Activated naive CD4-positive, alpha-beta T cell treated with anti-CD3 and anti-CD28 coated beads, Interleukin-2, amount 50 U/mL, for 16 hours (primary cell): Measurements from ENCODE around the gene C2CD4C.

ENCODE experiments used
- DNase-seq: peaks from one replicate; pipeline ENCODE4 v3.0.0-alpha.2; 2020

Gene C2CD4C

DNA sequence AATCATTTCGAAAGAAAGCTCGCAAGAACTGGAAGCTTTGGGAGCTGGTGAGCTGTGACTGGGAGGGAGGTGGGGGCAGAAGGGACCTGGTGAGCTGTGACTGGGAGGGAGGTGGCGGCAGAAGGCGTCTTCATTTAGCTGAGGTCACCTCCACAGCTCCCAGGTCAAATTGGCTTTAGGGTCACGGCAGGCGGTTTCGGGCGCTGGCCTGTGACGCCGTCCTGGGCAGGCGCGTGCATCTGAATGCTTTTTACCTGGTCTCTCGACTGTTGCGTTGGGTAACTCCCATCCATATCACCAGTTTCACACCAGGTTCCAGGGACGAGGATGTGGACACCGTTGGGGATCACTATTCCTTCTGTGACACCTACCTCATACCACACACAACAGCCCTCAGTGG, 29.2 kb downstream of the C2CD4C start:
- DNase-seq = no peak

DNA sequence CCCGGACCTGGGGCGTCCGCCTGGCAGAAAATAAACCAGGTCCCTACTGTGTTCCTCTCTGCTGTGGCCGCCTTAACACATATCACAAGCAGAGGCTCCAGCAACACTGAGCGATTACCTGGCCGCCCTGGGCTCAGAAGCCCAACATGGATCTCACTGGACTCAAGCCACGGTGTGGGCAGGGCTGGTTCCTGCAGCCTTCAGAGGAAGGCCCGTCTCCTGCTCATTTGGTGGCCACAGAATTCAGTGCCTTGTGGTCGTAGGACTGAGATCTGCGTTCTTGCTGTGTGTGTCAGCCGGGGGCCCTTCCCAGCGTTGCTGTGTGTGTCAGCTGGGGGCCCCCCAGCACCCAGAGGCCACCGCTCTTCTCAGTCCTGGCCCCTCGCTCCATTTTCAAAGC, 30.2 kb downstream of the C2CD4C start:
- no peak for DNase-seq

DNA sequence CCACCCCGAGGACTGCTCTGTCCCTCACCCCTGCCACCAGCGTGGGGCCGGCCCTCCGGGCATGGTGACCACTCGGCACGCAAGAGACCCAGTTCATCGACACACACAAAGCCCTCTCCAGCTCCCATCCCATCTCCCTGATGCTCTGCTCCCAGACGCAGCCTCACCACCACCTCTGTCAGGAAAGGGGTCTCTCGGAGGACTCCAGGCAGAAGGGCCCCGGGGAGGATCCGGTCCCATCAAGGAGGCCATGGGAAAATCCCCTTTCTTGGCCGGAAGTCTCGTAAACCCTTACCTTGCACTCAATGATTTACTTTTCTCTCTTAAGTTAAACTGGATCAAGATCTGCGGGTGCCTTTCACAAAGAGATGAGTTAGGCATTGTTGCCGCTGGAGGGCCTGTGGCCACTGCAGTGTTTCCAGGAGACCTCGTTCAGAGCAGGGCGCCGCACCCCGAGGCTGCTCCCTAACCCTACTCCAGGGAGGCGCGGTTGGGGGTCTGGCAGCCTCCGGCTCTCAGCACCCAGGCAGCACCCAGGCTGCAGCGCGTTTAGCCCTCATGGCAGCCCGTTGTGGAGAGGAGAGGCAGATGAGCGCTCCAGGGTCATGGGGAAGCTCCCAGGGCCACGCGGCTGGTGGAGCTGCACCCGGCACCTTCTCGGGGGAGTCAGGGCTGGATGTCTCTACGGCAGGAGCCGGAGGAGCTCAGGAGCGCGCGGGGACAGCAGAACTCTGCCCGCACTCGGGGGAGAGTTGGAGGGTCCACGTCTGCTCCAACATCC, 31.0 kb downstream of the C2CD4C start:
- no peak for DNase-seq

DNA sequence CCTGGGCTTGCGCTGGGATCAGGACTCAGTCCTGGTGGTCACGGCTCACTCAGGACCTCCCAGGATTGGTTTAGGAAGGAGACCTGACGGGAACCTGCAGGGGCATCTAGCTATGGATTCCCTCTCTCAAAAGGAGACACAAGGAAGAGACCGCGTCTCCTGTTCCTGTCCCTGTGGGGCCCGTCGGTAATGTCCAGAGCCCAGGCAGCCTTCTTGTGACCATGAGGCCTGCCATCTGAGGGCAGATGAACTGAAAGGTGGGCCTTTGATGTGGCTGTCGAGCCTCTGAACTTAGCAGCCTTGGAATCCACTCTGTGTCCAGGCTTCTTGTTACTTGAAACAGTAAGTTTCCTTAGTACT, 32.9 kb downstream of the C2CD4C start:
- no peak for DNase-seq

DNA sequence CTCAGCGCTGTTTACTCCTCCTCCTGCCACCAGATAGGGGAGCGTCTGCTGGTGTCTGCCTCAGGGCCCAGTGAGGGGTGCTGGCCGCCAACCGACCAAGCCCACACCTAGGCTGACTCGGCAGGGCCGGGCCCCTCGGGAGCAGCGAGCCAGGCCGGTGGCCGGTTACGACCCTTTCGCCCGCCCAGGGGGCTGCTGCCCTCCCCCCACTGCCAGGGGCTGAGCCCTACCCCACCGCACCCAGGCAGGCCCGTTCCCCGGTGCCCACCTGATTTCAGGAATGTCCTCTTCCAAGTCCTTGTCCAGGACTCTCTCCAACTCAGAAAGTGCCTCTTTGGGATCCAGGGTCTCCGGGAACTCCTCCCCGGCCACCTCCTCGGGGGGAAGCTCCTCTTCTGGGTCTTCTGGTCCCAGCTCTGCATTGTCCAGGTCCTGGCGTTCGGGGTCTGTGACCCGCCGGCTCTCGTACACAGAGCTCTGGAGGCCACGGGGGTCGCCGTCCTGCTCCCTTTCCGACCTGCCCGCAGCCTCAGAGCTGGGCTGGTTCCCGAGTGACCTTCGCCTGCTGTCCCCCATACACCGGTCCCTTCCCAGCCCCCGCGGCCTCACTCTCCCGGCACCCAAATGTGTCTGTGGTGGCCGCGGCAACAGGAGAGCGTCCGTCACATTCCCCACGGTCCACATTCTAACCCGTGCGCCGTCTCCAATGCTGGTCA, 33.4 kb downstream of the C2CD4C start:
- DNase-seq = no peak

DNA sequence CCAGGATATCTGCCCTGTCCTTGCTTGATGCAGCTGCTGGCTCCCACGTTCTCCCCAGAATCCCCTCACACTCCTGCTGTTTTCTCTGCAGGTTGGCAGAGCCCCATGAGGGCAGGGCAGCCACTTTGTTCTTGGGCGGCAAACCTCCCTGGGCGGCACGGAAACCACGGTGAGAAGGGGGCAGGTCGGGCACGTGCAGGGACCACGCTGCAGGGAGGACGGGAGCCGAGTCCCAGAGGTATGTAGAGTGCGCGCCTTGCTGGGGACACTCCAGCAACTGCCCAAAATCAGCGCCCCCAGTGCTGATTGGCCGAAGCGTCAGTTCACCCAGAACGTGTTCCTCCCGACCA, 34.1 kb downstream of the C2CD4C start:
- DNase-seq = no peak

DNA sequence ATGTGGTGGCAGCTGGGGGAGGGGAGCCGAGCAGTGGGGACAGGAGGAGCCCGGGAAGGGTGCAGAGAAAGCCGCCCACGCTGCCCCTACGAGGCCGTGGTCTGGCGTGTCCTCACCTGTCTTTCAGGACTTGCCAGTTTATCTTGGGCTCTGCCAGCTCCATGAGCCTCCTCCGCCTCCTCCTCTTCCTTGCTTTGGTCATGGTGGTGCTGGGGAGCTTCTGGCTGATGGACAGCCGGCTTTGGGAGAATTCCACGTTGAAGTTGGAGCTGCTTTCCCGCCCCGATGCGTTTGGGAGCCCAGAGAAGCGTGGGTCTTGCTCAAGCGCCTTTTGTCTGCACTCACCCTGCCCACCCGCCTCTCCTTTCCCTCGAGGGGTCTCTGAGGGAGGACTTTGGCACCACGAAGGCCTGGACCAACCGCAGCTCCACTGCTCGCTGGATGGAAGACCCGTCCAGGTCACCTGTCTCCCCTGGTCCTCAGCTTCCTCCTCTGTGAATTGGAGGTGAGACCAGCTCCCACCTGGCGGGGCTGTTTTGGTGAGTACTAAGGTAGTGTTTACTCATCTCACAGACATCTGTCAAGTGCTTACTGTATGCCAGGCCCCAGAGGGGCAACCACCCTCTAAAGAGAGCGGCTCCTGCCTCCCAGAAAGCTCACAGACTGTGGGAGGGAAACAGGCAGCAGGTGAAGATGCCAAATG, 34.6 kb downstream of the C2CD4C start:
- DNase-seq = no peak

DNA sequence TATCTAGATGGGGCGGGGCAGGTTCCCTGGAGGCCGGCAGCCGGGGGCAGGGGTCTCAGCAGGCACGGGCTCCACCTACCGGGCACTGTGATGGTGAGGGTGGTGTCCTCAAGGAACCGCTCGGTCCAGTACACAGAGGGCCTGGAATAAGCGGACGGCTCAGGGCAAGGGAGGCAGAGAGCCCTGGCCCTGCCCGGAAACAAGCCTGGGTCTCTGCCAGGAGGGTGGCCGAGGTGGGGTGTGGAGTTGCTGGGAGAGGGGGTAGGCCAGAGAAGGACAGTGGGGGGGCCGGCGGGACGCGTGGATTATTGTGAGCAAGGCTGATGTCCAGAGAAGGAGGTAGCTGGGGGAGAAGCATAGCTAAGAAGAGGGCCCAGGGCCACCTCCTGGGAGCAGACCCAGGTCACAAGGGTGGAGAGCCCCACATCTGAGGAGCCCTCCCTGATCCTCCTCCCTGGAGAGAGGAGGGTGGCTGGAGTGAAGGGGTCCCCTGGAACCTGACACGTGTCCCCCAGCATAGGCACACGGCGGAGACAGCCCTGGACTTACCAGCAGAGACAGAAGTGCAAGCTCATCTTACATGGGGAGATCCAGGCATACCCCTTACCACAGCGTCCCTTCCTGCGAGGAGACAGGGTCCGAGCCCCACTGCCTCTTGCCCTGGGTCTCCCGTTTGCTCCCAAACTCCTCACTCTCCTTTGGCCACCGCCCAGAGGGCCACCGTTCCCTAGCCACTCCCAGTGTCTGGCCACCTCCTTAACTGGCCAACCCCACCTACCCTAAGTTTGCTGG, 35.4 kb downstream of the C2CD4C start:
- DNase-seq = no peak

DNA sequence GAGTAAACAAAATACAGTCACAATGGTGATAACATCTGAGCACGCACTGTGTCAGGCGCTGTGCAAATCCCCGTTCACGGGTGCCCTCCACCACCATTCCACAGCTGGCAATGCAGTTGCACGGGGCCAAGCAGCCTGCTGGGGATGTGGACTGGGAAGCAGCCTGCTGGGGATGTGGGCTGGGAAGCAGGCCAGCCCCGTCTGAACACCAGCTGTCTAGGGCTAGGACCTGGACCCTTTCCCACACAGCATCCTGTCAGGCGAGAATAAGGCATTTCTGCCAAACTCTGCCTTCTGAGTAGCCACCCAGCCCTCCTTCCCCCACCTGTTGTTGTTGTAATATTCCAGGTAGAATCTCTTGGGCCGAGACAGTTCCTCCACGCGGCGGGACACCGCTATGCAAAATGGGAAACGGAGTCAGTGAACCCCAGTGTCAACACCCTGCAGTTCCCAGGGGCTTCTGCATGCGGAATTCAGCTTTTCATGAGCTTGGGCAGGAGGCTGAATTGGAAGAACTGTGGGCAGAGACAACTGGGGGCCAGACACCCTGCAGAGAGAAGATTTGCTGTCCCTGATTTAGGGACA, 36.5 kb downstream of the C2CD4C start:
- DNase-seq = no peak

DNA sequence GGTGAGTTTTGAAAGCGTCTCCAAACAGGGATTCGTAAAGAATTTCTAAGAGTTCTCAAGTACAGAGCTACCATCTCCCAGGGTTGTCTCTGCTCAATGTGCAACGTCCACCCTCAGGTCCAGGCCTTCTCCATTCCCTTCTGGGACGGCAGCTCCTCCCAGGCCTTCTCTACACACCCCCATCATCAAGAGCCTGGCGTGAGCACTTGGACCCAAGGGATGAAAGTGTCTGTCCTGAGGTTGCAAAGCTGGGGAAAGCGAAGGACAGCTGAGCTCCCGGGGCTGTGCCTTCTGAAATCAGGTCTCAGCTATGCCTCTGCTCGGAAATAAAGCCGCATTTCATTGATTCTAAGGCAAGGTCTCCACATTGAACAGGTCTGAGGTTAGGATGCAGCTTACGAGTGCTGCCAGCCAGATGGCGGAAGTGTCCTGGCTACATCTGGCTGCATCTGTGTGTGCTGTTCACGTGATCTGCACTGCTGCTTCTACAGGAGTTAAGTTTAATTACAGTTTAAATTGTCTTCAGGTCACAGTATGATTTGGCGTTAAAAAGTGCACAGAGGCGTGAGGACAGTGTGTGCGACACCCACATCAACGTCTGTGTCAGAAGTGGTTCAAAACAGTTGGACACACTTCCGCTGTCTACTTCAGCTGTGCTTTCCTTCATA, 37.3 kb downstream of the C2CD4C start:
- no peak for DNase-seq

DNA sequence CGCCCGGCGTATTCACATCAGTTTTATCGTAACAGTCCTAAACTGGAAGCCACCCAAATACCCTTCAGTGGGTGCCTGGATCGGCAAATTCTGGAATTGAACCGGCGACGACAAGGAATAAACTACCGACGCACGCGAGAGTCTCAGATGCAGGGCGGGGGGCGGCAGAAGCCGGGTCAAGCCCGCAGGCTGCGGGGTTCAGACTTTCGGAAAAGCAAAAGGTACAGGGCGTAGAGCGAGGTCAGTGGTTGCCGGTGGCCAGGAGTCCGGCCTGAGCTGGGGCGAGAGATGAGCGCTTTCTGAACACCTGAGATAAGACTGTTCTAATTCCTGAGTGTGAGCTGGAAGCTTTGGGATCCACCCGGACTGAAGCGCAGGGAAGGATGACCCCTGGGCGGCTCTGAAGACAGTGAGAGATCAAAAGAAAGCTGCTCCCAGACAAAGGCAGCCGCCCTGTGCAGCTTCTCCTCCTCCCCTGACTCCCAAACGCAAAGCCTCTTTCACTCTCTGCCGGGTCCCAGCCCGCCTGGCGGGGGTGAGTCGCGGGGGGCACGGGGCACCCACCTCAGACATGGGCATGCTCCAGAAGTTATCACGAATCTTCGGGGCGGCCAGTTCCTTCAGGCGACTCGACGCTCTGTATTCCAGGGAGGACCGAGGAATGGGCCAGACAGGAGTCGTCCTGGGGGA, 38.2 kb downstream of the C2CD4C start:
- DNase-seq = no peak

DNA sequence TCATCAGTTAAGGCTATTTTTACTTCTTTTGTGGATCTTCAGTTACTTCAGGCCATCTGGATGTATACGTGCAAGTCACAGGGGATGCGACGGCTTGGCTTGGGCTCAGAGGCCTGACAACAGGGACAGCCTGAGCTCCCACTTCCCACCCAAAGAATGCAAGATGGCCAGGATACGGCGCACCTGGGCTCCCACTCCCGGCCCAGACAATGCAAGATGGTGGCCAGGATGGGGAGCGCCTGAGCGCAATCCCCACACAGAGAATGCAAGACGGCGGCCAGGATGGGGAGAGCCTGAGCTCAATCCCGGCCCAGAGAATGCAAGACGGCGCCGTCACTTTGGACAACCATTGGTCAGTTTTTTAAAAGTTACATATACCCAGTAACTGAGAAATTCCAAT, 39.1 kb downstream of the C2CD4C start:
- no peak for DNase-seq

DNA sequence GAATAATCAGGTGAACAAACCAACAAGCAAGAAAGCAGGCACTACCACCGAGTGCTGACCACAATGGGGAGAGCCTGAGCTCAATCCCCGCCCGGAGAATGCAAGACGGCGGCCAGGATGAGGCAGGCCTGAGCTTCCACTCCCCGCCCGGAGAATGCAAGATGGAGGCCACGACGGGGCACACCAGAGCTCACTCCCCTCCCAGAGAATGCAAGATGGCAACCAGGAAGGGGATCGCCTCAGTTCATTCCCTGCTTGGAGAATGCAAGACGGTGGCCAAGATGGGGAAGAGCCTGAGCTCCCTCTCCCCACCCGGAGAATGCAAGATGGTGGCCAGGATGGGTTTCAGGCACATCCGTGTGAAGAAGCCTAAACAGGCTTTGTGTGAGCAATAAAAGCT, 39.7 kb downstream of the C2CD4C start:
- DNase-seq = no peak

DNA sequence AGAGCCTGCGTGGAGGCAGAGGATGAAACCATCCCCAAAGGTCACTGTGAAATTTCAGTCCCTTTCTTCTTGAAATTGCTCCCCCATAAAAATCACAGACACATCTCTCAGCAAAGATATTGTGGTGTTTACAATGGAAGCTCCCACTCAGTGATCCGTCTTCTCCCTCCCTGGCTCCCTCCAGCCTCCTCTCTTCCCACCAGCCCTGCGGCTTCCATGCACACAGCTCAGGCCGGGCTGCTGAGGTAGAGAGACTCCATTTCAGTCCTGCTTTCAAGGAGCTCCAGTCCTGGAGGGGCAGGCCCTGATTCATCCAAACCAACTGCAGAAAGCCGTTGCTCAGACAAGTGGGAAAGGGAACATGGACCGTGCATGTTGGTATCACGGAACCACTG, 40.3 kb downstream of the C2CD4C start:
- DNase-seq = no peak

DNA sequence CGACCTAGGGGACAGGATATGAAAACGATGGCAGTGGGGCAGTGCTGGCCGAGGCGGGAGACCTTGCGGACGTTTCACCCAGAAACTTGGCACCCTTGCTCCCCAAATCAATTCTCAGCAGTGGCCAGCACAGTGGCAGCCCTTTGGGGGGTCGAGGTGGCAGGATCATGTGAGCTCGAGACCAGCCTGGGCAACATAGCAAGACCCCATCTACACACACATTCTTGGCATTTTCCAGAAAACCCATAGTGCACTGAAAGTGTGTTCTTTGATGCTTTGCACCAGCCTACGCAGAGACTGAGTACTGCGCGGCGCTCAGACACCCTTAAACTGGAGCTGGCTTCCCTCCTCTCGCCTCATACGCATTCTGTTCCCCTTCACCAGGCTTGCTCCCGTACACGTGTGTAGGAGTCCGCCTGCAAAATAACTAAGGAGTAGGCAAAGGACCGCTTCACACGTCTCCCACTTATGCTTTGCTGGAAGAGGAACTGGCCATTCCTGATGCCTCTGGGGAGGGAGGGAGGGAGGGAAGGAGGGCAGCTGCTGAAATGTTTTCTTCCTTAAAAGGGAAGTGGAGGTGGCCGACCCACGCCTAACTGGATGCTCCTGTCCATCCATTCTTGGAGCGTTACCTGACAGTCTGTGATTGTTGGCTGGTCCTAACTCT, 40.9 kb downstream of the C2CD4C start:
- no peak for DNase-seq

DNA sequence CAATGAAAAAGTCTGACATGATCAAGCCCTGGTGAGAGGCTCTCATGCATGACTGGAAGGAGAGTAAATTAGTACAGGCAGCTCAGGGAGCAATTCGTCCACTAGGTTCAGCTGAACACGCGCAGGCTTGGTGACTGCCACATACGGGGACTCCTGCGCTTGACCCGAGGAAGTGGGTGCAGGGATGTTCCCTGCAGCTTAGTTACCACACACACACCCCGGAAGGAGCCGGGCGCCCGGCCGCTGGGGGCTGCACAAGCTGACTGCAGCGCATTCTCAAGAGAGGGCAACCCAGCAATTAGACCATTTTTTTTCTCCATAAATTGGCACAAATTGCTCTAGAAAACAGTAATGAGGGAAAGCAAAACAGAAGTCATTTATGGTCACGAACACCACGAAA, 41.4 kb downstream of the C2CD4C start:
- DNase-seq = no peak

DNA sequence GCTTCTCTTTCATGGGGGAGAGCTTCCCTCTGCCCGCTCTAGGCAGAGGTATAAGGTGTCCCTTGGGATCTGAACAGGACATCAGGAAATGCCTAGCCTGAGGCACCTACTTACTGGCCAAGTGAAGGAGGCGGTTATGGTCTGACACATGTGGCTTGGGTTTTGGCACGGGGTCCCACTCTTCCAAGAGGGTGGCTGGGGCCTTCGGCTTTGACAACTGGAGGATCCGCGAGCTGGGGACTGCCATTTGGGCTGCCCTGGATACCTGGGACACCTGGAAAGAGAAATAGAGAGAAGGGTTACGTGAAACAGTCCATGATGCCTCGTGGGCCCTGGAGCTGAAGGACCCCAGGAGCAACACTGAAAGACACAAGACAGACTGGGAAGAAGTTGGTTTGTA, 42.0 kb downstream of the C2CD4C start:
- no peak for DNase-seq

DNA sequence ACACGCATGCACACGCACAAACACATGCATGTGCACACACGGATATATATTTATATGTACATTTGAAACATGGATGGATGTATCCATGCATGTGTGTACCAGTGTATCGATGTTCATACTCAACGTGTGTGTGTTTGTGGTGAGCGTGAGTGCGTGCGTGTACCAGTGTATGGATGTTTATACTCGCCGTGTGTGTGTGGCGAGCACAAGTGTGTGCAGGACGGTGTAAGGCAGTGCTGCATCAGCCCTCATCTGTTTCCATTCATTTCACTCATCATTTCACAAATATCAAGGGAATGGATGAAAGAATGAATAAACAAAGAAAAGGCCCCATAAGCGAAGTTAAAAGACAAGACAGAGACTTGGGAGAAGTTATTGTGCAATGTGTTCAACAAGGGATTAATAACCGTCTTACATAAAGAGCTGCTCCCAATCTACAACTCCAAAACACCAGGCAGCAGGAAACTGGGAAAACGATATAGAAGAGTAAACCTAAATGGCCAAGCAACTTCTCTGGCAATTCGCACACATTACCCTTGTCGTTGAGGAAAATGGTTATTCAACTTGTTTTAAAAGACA, 42.7 kb downstream of the C2CD4C start:
- no peak for DNase-seq

DNA sequence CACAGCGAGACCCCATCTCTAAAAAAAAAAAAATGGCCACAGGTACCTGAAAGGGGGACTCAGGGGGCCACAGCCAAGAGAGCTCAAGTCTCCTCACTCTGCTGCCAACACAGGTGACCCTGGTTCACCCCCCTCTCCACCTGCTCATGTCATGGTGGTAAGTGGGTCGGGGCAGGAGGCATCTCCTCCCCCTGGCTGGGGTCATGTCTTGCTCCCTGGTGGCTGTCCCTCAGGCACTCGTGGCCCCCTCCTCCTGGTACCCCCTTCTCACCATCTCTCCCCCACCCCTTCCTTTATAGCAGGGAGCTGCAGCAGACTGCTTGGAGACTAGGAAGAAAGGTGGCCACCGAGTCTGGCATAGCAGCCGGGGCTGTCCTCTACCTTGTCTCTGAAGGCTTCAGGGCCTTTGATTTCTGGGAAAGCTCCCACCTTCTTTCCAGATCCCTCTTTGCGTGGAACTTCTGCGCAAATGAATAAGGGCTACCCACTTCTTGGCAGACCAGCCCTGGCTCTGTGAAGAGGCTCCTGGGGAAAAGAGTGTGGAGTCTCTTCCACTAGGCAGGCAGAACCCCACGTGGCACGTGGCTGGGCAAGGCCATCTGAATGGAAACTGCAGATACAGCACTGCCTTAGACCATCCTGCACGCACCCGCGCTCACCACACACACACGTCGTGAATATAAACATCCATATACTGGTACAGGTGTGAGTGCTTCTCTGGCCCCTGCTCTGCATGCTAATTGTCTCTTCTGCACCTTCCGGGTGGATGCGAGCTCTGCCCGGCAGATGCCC, 44.3 kb downstream of the C2CD4C start:
- no peak for DNase-seq

DNA sequence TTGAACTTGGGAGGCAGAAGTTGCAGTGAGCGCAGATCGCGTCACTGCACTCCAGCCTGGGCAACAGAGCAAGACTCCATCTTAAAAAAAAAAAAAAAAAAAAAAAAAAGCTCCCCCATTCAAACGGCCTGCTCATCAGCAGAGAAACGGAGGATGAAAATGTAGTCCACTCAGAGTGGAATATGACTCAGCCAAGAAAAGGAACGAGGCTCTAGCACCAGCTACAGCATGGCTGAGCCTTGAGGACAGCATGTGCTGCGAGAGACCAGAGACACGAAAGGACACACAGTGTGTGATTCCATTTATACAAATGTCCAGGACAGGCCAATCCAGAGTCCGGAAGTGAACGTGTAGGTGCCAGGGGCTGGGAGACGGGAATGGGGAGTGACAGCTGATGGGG, 46.3 kb downstream of the C2CD4C start:
- no peak for DNase-seq
